ENCODE results near the gene PACC1.

DNA sequence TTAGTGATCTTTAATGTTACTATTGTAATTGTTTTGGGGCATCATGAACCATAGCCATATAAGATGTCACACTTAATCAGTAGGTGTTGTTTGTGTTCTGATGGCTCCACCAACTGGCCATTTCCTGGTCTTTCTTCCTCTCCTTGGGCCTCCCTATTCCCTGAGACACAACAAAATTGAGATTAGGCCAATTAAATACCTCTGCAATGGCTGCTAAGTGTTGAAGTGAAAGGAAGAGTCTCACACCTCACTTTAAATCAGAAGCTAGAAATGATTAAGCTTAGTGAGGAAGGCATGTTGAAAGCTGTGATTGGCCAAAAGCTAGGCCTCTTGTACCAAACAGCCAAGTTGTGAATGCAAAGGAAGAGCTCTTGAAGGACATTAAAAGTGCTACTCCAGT lies 98.8 kb downstream of the PACC1 start:
- TF ChIP-seq POLR2A (IDR thresholded peaks at IDR 0.05; ENCODE audit: low read depth, low read length) (no peak), TAF1 (IDR thresholded peaks at IDR 0.05; ENCODE audit: low read depth, low read length) (no peak), POLR2AphosphoS5 (IDR thresholded peaks at IDR 0.05; ENCODE audit: low read depth, low read length) (no peak)
